HG02870 (cell line): ENCODE data around the gene RARS2.
"Not testable (repeated sequence)": the region's sequence is repeated elsewhere in the genome, so short reads cannot be mapped to it uniquely, and the experiment has no call there.

Experiments used
- ATAC-seq: cut with Tn5 transposase; IDR thresholded peaks from one replicate; pipeline ENCODE4 v1.9.1; 2021; ENCODE audit warnings: mild to moderate bottlenecking, moderate library complexity; ENCODE audit not compliant: unreplicated experiment

Gene RARS2

GRCh38 chr6:87504441-87504840 lies 85.3 kb downstream of the RARS2 start:
- ATAC-seq, result no peak

- no peak for ATAC-seq
Measured at GRCh38 chr6:87501809-87502572, 87.8 kb downstream of the RARS2 start.

GRCh38 chr6:87498048-87498447 lies 91.7 kb downstream of the RARS2 start:
- no peak for ATAC-seq

- ATAC-seq, result peak; percentile 82
Measured at GRCh38 chr6:87494761-87495422, 94.9 kb downstream of the RARS2 start.

- ATAC-seq, result not testable (repeated sequence)
Measured at GRCh38 chr6:87489326-87489725, 100.5 kb downstream of the RARS2 start.

- no peak for ATAC-seq
Measured at GRCh38 chr6:87487555-87487954, 102.2 kb downstream of the RARS2 start.

- no peak for ATAC-seq
Measured at GRCh38 chr6:87484491-87484890, 105.3 kb downstream of the RARS2 start.

- ATAC-seq, result no peak
Measured at GRCh38 chr6:87483929-87484328, 105.9 kb downstream of the RARS2 start.

GRCh38 chr6:87482366-87482765 lies 107.4 kb downstream of the RARS2 start:
- no peak for ATAC-seq

- ATAC-seq, result no peak
Measured at GRCh38 chr6:87481931-87482330, 107.9 kb downstream of the RARS2 start.

- peak; percentile 69 for ATAC-seq
Measured at GRCh38 chr6:87473419-87473903, 116.3 kb downstream of the RARS2 start.

- peak; percentile 90 for ATAC-seq
Measured at GRCh38 chr6:87472525-87473418, 117.0 kb downstream of the RARS2 start, which contains the start of gene SLC35A1. Gene SLC35A1 (plus strand): TSS chr6:87472974. CDS start chr6:87473004, 30 bp downstream.

GRCh38 chr6:87465051-87465450 lies 124.7 kb downstream of the RARS2 start:
- ATAC-seq, result no peak
